Measurements from ENCODE around the gene IL22RA2. TPM values are rescaled to one million over a fixed set of nuclear protein-coding genes. Genes with fewer than 3 reads are reported as not detected.
"Not testable (repeated sequence)": the region's sequence is repeated elsewhere in the genome, so short reads cannot be mapped to it uniquely, and the experiment has no call there.

IL22RA2 gene
- total RNA-seq, 1 donor from 2014 or later = not detected

- H3K4me3 ChIP-seq (ENCODE audit: low read depth, low read length) = no peak overlapping the region
- TF ChIP-seq, protein P1, sequence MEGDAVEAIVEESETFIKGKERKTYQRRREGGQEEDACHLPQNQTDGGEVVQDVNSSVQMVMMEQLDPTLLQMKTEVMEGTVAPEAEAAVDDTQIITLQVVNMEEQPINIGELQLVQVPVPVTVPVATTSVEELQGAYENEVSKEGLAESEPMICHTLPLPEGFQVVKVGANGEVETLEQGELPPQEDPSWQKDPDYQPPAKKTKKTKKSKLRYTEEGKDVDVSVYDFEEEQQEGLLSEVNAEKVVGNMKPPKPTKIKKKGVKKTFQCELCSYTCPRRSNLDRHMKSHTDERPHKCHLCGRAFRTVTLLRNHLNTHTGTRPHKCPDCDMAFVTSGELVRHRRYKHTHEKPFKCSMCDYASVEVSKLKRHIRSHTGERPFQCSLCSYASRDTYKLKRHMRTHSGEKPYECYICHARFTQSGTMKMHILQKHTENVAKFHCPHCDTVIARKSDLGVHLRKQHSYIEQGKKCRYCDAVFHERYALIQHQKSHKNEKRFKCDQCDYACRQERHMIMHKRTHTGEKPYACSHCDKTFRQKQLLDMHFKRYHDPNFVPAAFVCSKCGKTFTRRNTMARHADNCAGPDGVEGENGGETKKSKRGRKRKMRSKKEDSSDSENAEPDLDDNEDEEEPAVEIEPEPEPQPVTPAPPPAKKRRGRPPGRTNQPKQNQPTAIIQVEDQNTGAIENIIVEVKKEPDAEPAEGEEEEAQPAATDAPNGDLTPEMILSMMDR (conservative IDR thresholded peaks at IDR 0.05; ENCODE audit: low read depth, low read length) = no peak
- DNase-seq (ENCODE audit: low read depth) = no peak
These were observed 37.5 kb upstream of the IL22RA2 start for GRCh38 chr6:137210903-137211302.

- TF ChIP-seq, protein P1 (conservative IDR thresholded peaks at IDR 0.05; ENCODE audit: low read depth, low read length) = no peak
- DNase-seq (ENCODE audit: low read depth) = no peak
- H3K4me3 ChIP-seq (ENCODE audit: low read depth, low read length) = no peak overlapping the region
These were observed 34.8 kb upstream of the IL22RA2 start for GRCh38 chr6:137208279-137208678.

DNA sequence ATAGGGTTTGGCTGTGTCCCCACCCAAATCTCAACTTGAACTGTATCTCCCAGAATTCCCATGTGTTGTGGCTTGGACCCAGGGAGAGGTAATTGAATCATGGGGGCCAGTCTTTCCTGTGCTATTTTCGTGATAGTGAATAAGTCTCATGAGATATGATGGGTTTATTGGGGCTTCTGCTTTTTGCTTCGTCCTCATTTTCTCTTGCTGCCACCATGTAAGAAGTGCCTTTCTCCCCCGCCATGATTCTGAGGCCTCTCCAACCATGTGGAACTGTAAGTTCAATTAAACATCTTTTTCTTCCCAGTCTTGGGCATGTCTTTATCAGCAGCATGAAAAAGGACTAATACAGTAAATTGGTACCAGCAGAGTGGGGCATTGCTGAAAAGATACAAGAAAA is 34.0 kb upstream of the IL22RA2 start:
- not testable (repeated sequence) for H3K4me3 ChIP-seq (ENCODE audit: low read depth, low read length); DNase-seq (ENCODE audit: low read depth)

- no peak overlapping the region for H3K4me3 ChIP-seq (ENCODE audit: low read depth, low read length)
- no peak for DNase-seq (ENCODE audit: low read depth)
- TF ChIP-seq, protein P1 (conservative IDR thresholded peaks at IDR 0.05; ENCODE audit: low read depth, low read length) = no peak
These were observed 33.1 kb upstream of the IL22RA2 start for GRCh38 chr6:137206577-137206976.

DNA sequence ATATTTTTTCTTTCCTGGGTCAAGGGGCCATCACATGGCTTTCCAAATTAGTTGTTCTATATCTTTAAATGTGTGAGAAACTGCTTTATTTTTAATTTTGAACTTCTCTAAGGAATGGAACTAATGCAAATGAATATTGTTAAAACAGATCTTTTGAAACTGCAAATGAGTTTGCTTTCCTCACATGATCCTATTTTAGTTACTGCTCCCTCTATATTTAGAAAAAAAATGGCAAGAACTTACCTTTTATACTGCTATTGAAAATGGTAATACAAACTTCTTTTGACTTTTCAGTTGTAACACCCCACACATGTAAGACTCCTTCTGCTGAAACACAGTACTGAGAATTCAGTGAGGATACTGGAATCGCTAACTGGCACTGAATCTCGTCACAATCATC is 29.8 kb upstream of the IL22RA2 start:
- no peak overlapping the region for H3K4me3 ChIP-seq (ENCODE audit: low read depth, low read length)
- no peak for DNase-seq (ENCODE audit: low read depth)
- TF ChIP-seq, protein P1 (conservative IDR thresholded peaks at IDR 0.05; ENCODE audit: low read depth, low read length) = no peak

DNA sequence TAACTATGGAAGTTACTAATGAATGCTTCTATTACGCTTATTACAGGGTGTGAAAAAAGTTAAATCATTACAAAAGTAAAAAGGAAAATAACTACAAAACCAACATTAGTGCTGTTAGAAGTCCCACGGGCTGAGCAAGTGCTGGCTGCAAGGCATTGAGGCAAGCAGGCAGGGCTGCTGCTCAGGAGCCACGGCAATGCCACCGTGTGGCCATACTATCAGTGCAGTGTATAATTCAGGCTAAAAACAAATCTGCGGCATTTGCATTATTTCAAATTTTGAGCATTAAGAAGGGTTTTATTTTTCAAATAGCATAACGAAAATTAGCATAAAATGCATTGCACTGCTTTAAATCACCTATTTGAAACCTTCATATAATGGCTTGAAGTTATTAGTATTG is 28.6 kb upstream of the IL22RA2 start:
- TF ChIP-seq, protein P1 (conservative IDR thresholded peaks at IDR 0.05; ENCODE audit: low read depth, low read length) = peak; percentile 35
- DNase-seq (ENCODE audit: low read depth) = no peak
- H3K4me3 ChIP-seq (ENCODE audit: low read depth, low read length) = no peak overlapping the region

- no peak overlapping the region for H3K4me3 ChIP-seq (ENCODE audit: low read depth, low read length)
- TF ChIP-seq, protein P1 (conservative IDR thresholded peaks at IDR 0.05; ENCODE audit: low read depth, low read length) = no peak
- no peak for DNase-seq (ENCODE audit: low read depth)
These were observed 27.6 kb upstream of the IL22RA2 start for GRCh38 chr6:137201006-137201405.

- TF ChIP-seq, protein P1 (conservative IDR thresholded peaks at IDR 0.05; ENCODE audit: low read depth, low read length) = no peak
- no peak overlapping the region for H3K4me3 ChIP-seq (ENCODE audit: low read depth, low read length)
- no peak for DNase-seq (ENCODE audit: low read depth)
These were observed 26.8 kb upstream of the IL22RA2 start for GRCh38 chr6:137200288-137200687.
